Activated T-helper 17 cell treated with anti-CD3 and anti-CD28 coated beads, Interleukin-2, amount 50 U/mL, for 72 hours (primary cell): ENCODE data around the gene EOMES. TPM values are rescaled to one million over a fixed set of nuclear protein-coding genes. Genes with fewer than 3 reads are reported as not detected.
"Not testable (repeated sequence)": the region's sequence is repeated elsewhere in the genome, so short reads cannot be mapped to it uniquely, and the experiment has no call there.

Source experiments
- ATAC-seq: fragments of 150-1000 bp; cut with Tn5 transposase; replicated peaks from 2 replicates; pipeline ENCODE4 v1.10.0; 2021; ENCODE audit warnings: mild to moderate bottlenecking, moderate library complexity
- H3K27ac Mint-ChIP-seq: one replicate; pipeline ENCODE4 v1.8.0; 2022; ENCODE audit warnings: mixed read lengths
- H3K27me3 Mint-ChIP-seq: one replicate; pipeline ENCODE4 v1.8.0; 2022; ENCODE audit warnings: mixed read lengths
- H3K36me3 Mint-ChIP-seq: one replicate; pipeline ENCODE4 v1.8.0; 2022; ENCODE audit warnings: low read depth, mild to moderate bottlenecking, mixed read lengths
- H3K4me1 Mint-ChIP-seq: one replicate; pipeline ENCODE4 v1.8.0; 2022; ENCODE audit warnings: mixed read lengths
- H3K4me3 Mint-ChIP-seq: one replicate; pipeline ENCODE4 v1.8.0; 2022; ENCODE audit warnings: mild to moderate bottlenecking, mixed read lengths
- H3K9me3 Mint-ChIP-seq: one replicate; pipeline ENCODE4 v1.8.0; 2022; ENCODE audit warnings: mixed read lengths
- total RNA-seq, 2 donors: library from RNA; stranded (reverse); gene quantifications; one replicate each; pipeline ENCODE4 v1.2.3, GENCODE V29; 2022

Gene EOMES
- total RNA-seq: under 1 TPM; 0.11 to 0.32 TPM

DNA sequence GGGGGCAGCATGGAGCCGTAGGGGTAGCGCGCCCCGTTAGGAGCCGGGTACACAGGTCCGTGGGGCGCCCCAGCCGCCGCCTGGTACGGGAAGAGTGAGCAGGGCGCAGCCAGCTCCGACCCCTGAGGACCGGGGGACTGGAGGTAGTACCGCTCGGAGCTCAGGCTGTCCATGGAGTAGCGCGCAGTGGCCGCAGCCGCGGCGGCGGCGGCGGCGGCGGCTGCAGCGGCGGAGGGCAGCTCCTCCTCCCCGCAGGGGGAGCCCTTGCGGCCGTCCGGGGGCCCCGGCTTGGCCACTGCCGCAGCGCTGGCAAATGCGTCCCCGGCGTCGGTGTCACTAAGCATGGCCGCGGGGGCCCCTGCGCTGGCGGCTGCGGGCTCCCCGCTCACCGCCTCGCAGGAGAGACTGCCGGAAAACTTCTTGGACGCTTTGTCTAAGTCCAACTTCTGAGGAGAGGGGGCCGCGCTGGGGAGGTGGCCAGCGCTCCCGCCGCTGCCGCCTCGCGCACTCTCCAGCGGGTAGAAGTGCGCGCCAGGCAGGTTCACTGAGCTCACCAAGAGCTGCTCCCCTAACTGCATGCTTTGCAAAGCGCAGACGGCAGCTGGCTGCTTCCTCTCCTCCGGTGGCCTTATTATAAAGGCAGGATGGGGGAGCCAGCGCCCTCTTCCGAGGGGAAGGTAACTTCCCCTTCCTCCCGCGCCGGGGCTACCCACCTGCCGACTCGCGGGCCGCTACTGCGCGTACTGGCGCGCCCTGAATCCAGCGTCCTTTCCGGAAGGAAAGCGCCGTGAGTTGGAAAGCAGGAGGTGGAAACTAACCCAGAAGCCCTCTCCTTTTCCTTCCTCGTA, at the start of gene EOMES:
Gene EOMES, minus strand, starts transcription at position 607 of the 848 bp plus-strand sequence. Its CDS starts 29 bp downstream, at position 578.
- peak; percentile 61 for ATAC-seq
- no peak within 1 kb of the TSS for H3K27ac Mint-ChIP-seq
- H3K4me3 Mint-ChIP-seq: peak within 1 kb of the TSS; percentile 73
- peaks cover 11% of the 10 kb centered on the region for H3K36me3 Mint-ChIP-seq
- H3K4me1 Mint-ChIP-seq: peaks cover 8% of the 10 kb centered on the region
- H3K27me3 Mint-ChIP-seq: peaks cover 57% of the 10 kb centered on the region
- H3K9me3 Mint-ChIP-seq: no peaks in the 10 kb centered on the region

DNA sequence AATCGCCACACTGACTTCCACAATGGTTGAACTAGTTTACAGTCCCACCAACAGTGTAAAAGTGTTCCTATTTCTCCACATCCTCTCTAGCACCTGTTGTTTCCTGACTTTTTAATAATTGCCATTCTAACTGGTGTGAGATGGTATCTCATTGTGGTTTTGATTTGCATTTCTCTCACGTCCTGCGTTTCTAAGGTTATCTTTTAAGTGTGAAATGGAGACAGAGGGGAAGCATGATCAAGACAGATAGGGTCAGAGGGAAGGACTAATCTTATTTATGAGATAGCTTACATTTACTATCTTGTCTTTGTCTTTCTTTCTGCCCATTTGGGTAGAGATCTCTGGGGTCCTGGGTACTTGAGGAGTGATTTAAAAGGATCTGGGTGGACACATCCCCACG, 48.3 kb upstream of the EOMES start:
- H3K27ac Mint-ChIP-seq: not testable (repeated sequence)

DNA sequence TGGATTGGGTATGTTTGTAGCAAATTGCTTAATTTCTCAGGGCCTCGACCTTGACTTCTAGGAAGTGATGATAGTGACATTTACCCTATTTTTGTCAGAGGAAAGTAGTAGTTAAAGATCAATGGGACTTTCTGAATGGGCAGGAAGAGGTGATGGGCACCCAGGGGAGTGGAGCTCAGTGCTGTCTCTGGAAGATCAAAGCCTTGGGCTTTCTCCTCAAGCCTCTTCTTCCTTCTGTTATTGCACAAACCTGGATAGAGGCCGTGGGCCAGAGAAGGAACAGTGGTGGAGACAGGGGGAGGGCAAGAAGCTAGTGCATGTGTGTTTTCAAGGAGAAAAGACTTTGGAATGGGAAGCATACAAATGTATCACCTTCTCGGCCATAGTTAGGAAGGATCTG, 44.9 kb upstream of the EOMES start:
- no peak overlapping the region for H3K4me3 Mint-ChIP-seq
- H3K27me3 Mint-ChIP-seq: no peaks in the 10 kb centered on the region
- H3K4me1 Mint-ChIP-seq: peaks cover 4% of the 10 kb centered on the region
- H3K9me3 Mint-ChIP-seq: no peaks in the 10 kb centered on the region
- no peak for ATAC-seq
- no peak overlapping the region for H3K27ac Mint-ChIP-seq
- H3K36me3 Mint-ChIP-seq: no peaks in the 10 kb centered on the region

More for the DNA sequence above, 48.3 kb upstream of the EOMES start:
- H3K9me3 Mint-ChIP-seq, H3K27me3 Mint-ChIP-seq, H3K4me1 Mint-ChIP-seq, ATAC-seq, H3K4me3 Mint-ChIP-seq, H3K36me3 Mint-ChIP-seq: not testable (repeated sequence)

DNA sequence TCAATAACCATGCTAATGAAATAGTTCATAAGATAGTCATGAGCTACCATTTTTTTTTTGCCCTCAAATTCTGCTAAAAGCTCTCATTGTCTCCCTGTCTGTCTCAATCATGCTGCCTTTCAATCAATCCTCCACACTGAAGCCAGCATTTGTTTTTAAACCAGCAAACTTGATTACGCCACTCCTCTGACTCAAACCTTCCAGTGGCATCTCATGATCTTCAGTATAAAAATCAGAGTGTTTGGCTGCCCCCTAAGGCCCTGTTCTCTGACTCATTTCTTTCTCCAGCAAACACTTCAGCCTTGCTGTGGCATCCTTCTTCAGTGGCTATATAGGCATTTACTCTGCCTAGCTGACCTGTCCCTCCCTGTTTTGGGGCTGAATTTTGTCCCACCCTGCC, 36.0 kb upstream of the EOMES start:
- ATAC-seq: peak; percentile 59
- no peaks in the 10 kb centered on the region for H3K27me3 Mint-ChIP-seq
- H3K4me1 Mint-ChIP-seq: peaks cover 2% of the 10 kb centered on the region
- no peak overlapping the region for H3K4me3 Mint-ChIP-seq
- H3K9me3 Mint-ChIP-seq: peaks cover under 1% of the 10 kb centered on the region
- no peaks in the 10 kb centered on the region for H3K36me3 Mint-ChIP-seq
- H3K27ac Mint-ChIP-seq: no peak overlapping the region

DNA sequence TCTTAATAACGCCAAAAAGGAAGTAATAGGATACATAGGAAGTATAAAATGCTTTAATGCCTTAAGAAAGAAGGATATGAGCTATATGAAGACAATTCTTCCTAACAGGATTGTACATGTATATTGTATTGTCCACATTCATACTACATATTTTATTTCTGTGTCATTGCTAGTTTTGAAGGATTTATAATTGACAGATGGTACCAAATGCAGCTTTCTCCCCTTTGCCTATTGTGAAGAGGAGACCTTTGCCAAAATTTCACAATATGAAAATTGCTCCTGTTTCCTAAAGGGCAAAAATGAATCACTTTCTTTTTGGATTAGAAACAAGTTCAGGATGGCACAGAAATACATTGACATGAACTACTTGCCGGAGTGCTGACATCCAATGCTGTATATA, 34.8 kb upstream of the EOMES start:
- Mint-ChIP-seq H3K27ac (no peak overlapping the region), H3K9me3 (peaks cover 5% of the 10 kb centered on the region), H3K4me3 (no peak overlapping the region), H3K4me1 (peaks cover 6% of the 10 kb centered on the region), H3K36me3 (no peaks in the 10 kb centered on the region), H3K27me3 (no peaks in the 10 kb centered on the region)
- no peak for ATAC-seq

DNA sequence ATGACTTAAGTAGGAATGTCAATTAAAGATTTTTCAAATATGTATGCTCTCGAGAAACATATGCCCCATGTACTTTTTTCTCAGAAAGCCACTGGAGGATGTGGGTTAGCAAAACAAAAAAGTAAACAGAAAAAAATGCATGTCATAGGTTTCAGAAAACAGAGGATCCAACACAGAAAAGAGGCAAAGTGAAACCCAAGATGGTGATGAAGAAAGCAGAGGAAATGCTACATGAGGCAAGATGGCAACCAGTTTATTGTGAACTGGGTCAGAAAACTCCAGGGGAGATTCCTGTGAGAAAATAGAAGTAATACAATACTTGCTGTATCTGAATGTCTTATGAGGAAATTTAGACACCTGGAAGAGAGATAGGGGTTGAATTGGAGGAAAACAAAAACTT, 30.8 kb upstream of the EOMES start:
- Mint-ChIP-seq H3K4me1 (peaks cover 6% of the 10 kb centered on the region), H3K27ac (peak overlapping the region; percentile 35), H3K27me3 (no peaks in the 10 kb centered on the region), H3K4me3 (peak overlapping the region; percentile 3), H3K9me3 (peaks cover 8% of the 10 kb centered on the region), H3K36me3 (no peaks in the 10 kb centered on the region)
- ATAC-seq: peak; percentile 64

DNA sequence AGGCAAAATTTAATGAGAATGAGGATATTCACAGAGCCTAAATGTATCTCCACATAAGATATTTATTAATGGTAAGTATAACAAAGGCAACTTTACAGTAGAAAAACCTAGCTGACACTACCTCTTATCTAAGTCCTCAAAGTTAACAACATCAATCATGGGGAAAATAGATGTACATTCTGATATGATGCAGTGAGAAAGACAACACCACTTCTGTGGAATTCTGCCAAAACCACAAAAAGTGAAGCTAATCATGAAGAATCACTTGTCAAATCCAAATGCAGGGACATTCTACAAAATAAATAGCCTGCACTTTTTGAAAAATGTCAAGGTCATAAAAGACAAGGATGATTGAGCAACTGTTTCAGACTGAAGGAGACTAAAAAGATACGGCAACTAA, 27.5 kb upstream of the EOMES start:
- Mint-ChIP-seq H3K4me3 (no peak overlapping the region), H3K27ac (no peak overlapping the region), H3K36me3 (no peaks in the 10 kb centered on the region), H3K9me3 (peaks cover 8% of the 10 kb centered on the region), H3K27me3 (no peaks in the 10 kb centered on the region), H3K4me1 (peaks cover 6% of the 10 kb centered on the region)
- no peak for ATAC-seq

DNA sequence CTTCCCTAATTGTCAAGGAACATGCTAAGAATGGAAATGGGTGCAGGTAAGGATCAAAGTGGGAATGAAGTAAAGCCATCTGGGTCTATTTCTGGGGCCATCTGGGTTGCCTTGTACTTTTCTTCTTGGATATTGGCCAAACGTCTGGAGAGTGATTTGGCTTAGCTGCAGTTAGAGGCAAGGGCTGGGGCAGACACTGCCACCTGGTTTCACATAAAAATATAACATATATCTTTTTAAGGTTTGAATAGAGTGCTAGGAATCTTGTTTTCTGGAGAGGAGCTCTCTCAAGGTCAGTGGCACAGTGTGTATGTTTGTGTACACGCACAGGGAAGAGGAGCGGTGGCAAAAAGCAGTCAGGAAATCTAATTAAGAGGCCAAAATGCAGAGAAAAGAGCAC, 24.7 kb upstream of the EOMES start:
- H3K27me3 Mint-ChIP-seq: peaks cover 6% of the 10 kb centered on the region
- no peaks in the 10 kb centered on the region for H3K36me3 Mint-ChIP-seq
- no peak for ATAC-seq
- no peak overlapping the region for H3K4me3 Mint-ChIP-seq
- no peaks in the 10 kb centered on the region for H3K4me1 Mint-ChIP-seq
- no peak overlapping the region for H3K27ac Mint-ChIP-seq
- peaks cover 7% of the 10 kb centered on the region for H3K9me3 Mint-ChIP-seq

DNA sequence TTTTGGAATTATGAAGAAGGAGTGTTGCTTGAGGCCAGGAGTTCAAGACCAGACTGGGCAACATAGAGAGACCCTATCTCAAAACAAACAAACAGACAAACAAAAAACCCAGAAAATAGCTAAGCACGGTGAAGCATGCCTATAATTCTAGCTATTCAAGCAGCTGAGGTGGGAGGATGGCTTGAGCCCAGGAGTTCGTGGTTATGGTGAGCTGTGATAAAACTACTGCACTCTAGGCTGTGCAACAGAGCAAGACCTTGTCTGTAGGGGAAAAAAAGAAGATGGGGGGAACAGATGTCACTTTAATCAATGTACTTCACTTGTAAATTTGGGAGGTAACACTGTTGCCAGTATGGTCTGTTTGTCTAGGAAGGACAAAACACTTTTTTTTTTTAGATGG, 18.7 kb upstream of the EOMES start:
- no peak overlapping the region for H3K4me3 Mint-ChIP-seq
- ATAC-seq: no peak

DNA sequence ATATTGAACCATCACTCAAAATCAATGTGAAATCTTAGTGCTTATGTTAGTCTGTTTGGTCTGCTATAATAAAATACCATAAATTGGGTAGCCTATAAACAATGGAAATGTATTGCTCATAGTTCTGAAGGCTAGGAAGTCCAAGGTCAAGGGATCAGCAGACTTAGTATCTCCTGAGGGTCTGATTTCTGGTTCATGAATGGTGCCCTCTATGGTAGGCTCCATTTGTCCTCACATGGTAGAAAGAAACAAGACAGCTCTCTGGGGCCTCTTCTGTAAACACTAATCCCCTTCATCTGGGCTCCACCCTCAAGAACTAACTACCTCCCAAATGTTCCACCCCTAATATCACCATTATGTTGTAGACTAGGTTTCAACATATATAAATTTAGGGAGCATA, 15.0 kb upstream of the EOMES start:
- no peak for ATAC-seq
- Mint-ChIP-seq H3K4me1 (no peaks in the 10 kb centered on the region), H3K36me3 (no peaks in the 10 kb centered on the region), H3K9me3 (no peaks in the 10 kb centered on the region), H3K27me3 (peaks cover 14% of the 10 kb centered on the region), H3K27ac (no peak overlapping the region), H3K4me3 (no peak overlapping the region)

More for the DNA sequence above, 18.7 kb upstream of the EOMES start:
- no peaks in the 10 kb centered on the region for H3K4me1 Mint-ChIP-seq
- H3K9me3 Mint-ChIP-seq: peaks cover 4% of the 10 kb centered on the region
- H3K27ac Mint-ChIP-seq: no peak overlapping the region
- H3K27me3 Mint-ChIP-seq: peaks cover 18% of the 10 kb centered on the region
- H3K36me3 Mint-ChIP-seq: no peaks in the 10 kb centered on the region

DNA sequence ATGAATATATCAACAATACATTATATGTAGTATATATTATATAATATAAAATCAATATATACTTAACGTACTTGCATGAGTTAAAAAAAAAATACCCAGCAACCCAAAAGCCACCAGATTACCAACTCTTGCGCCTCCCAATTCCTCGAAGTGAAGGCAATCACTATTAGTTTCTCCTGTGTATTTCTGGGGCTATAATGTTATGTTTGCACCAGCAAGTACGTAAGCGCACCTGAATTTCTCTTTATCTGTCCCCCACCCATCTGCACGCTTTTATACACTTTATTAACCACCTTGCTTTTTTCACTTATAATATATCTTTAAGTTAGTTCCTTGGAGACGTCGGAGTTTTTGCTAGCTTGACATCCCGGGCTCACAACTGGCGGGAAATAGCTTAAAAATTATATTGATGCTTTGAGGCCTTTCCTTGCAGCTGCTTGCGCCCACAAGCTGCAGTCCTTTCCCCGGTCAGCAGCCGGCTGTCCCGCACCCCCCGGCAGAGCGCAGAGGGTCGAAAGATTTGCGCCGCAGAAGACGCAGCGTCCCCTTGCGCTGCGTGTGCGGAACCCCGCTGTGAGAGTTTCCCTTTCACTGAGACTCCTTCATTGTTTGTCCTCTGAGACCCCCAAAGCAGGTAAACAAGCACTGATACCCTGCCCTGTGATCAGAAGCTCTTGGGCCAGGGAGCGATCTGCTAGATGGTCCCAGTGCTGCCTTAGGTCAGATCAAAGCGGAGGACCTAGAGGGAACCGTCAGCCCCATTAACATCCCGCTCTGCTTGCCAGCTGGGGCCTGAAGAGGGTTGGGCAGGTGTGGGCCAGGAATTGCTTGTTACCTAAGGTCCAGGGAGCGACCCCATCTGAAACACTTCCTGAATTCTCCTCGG, 8.9 kb upstream of the EOMES start:
- H3K9me3 Mint-ChIP-seq: no peaks in the 10 kb centered on the region
- H3K27me3 Mint-ChIP-seq: peaks cover 64% of the 10 kb centered on the region
- no peak overlapping the region for H3K27ac Mint-ChIP-seq
- H3K4me3 Mint-ChIP-seq: peak overlapping the region; percentile 60
- peaks cover 25% of the 10 kb centered on the region for H3K4me1 Mint-ChIP-seq
- peaks cover 7% of the 10 kb centered on the region for H3K36me3 Mint-ChIP-seq
- ATAC-seq: no peak

DNA sequence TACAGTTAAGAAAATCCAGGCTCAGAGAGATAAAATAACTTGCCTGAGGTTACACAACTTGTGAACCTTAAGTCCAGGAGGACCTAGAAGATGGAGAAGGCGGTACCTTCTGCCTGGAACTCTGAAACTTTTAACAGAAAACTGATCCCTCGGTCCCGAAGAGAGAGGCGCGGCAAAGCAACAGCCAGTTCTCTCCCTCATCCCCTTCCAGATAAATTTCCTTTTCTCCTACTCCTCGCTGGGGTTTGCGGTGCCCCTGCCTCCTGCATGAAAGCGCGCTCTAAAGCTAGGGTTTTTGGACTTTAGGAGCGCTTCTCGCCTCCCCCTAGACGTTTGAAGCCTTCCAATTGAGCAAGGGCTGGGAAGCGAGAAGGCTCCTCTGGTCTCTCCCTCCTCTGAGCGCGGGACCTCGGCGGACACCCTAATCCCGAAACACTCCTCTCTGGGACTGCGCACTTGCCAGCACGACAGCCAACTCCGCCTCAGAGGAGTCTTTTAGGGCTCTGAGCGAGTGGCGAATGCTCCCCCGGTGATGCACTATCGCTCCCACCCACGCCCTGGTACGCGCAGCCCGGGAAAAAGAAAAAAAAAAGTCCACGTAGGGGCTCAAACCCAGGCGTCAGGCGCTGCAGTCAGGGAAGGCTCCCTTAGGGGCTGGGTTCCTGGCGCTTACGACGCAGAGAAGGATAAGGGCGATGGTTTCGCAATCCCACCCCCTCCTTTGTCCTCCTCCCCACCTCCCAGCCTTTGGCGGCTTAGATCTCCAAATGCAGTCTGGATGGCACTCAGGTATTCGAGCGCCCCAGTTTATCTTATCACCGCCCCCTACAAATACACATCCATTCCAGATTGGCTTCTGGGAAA, 7.9 kb upstream of the EOMES start:
- no peaks in the 10 kb centered on the region for H3K9me3 Mint-ChIP-seq
- ATAC-seq: no peak
- H3K27ac Mint-ChIP-seq: no peak overlapping the region
- H3K27me3 Mint-ChIP-seq: peaks cover 70% of the 10 kb centered on the region
- peak overlapping the region; percentile 60 for H3K4me3 Mint-ChIP-seq
- H3K4me1 Mint-ChIP-seq: peaks cover 25% of the 10 kb centered on the region
- peaks cover 7% of the 10 kb centered on the region for H3K36me3 Mint-ChIP-seq

DNA sequence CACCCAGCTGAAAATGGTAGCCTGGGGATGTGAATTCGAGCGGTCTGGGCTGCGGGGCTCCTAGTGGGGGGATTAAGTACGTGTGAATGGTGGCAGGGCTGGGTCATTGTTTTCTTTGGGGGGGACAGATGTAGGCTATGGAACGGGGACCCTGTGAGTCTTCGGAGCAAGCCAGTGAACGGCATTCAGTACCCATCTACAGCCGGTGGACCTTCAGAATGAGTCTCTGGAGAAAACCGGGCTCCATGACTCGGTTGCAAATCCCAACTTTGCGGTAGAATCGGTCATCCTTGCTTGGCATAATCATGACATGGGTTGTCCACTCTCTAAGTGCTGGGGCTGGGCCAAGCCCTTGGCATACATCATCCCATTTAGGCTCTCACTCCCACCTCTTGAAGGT, 7.2 kb upstream of the EOMES start:
- Mint-ChIP-seq H3K4me1 (peaks cover 25% of the 10 kb centered on the region), H3K27me3 (peaks cover 73% of the 10 kb centered on the region), H3K9me3 (no peaks in the 10 kb centered on the region), H3K36me3 (peaks cover 7% of the 10 kb centered on the region), H3K27ac (no peak overlapping the region), H3K4me3 (peak overlapping the region; percentile 60)
- ATAC-seq: no peak
